Smooth muscle cell (in vitro differentiated cells): ENCODE data around the gene ANKRD28. TPM values are rescaled to one million over a fixed set of nuclear protein-coding genes. Genes with fewer than 3 reads are reported as not detected.

Source experiments
- DNase-seq: peaks from one replicate; lab custom pipeline; 2025; ENCODE audit not compliant: unreplicated experiment; lab: John Stamatoyannopoulos, UW
- H2AFZ ChIP-seq: fragments of 200-600 bp; sonication (generic); 2 replicates; pipeline ENCODE4 v1.6.0; 2016; ENCODE audit warnings: antibody characterized with exemption, low read depth, mild to moderate bottlenecking
- H3F3A ChIP-seq: fragments of 200-600 bp; sonication (generic); 2 replicates; pipeline ENCODE4 v1.6.0; 2017; ENCODE audit warnings: antibody characterized with exemption, low read depth
- H3K27ac ChIP-seq: fragments of 200-600 bp; sonication (generic); 2 replicates; pipeline ENCODE4 v1.5.1; 2016; ENCODE audit warnings: low read depth, mild to moderate bottlenecking
- H3K27me3 ChIP-seq: fragments of 200-600 bp; sonication (generic); 2 replicates; pipeline ENCODE4 v1.6.1; 2016; ENCODE audit warnings: low read depth, mild to moderate bottlenecking
- H3K36me3 ChIP-seq: fragments of 200-600 bp; sonication (generic); 2 replicates; pipeline ENCODE4 v1.5.1; 2016; ENCODE audit warnings: low read depth
- H3K4me1 ChIP-seq: fragments of 200-600 bp; sonication (generic); 2 replicates; pipeline ENCODE4 v1.5.1; 2016; ENCODE audit warnings: low read depth
- H3K4me2 ChIP-seq: fragments of 200-600 bp; sonication (generic); 2 replicates; pipeline ENCODE4 v1.6.0; 2016; ENCODE audit warnings: mild to moderate bottlenecking
- H3K4me3 ChIP-seq: fragments of 200-600 bp; sonication (generic); 2 replicates; pipeline ENCODE4 v1.5.1; 2016; ENCODE audit warnings: mild to moderate bottlenecking
- H3K79me2 ChIP-seq: fragments of 200-600 bp; sonication (generic); 2 replicates; pipeline ENCODE4 v1.6.0; 2016; ENCODE audit warnings: low read depth, mild to moderate bottlenecking
- H3K9ac ChIP-seq: fragments of 200-600 bp; sonication (generic); 2 replicates; pipeline ENCODE4 v1.6.0; 2016; ENCODE audit warnings: low read depth
- H3K9me3 ChIP-seq: fragments of 200-600 bp; sonication (generic); replicated peaks from 2 replicates; pipeline ENCODE4 v1.5.1; 2016; ENCODE audit warnings: low read depth
- H4K20me1 ChIP-seq: fragments of 200-600 bp; sonication (generic); 2 replicates; pipeline ENCODE4 v1.6.0; 2016; ENCODE audit warnings: low read depth
- CTCF ChIP-seq: fragments of 200-600 bp; sonication (generic); IDR thresholded peaks from 2 replicates; pipeline ENCODE4 v1.5.1; 2017; ENCODE audit warnings: borderline replicate concordance, mild to moderate bottlenecking, antibody characterized with exemption; ENCODE audit not compliant: insufficient read depth, poor library complexity, severe bottlenecking
- WGBS: methylation state at CpG from one replicate; pipeline ENCODE4 v1.1.7; 2016; ENCODE audit warnings: low lambda C conversion rate; 5-methylcytosine and 5-hydroxymethylcytosine counted together
- polyA plus RNA-seq: library from polyadenylated mRNA; unstranded; fragments of >200 nt; fragmentation: Nextera tagmentation; extraction: Ambion mirVana; gene quantifications from 2 replicates; pipeline ENCODE4 v1.2.1, GENCODE V29; 2016
- total RNA-seq: library from RNA; depleted of rRNA; stranded (reverse); fragments of >200 nt; gene quantifications from 2 replicates; pipeline ENCODE4 v1.2.3, GENCODE V29; 2014

Gene ANKRD28
- total and polyA plus RNA-seq, 2 experiments from 2014 or later: 11.8 to 35.7 TPM

- H3K4me3 ChIP-seq: no peak overlapping the region
- no peak overlapping the region for H2AFZ ChIP-seq
- H3K36me3 ChIP-seq: no peaks in the 10 kb centered on the region
- TF ChIP-seq CTCF: no peak
- peaks cover 23% of the 10 kb centered on the region for H3K4me1 ChIP-seq
- H3F3A ChIP-seq: peaks cover 3% of the 10 kb centered on the region
- no peaks in the 10 kb centered on the region for H3K27me3 ChIP-seq
- H3K4me2 ChIP-seq: peak overlapping the region; percentile 20
- H3K27ac ChIP-seq: peak overlapping the region; percentile 73
- no peak for DNase-seq
- H4K20me1 ChIP-seq: no peaks in the 10 kb centered on the region
- H3K79me2 ChIP-seq: no peaks in the 10 kb centered on the region
- H3K9ac ChIP-seq: no peak overlapping the region
- H3K9me3 ChIP-seq: no peaks in the 10 kb centered on the region
- 69% methylated on average over 5 of the region's 5 CpGs for WGBS
Measured at GRCh38 chr3:15656342-15656741, 141.4 kb downstream of the ANKRD28 start.

GRCh38 chr3:15654891-15655290 lies 142.9 kb downstream of the ANKRD28 start:
- H3K4me1 ChIP-seq: peaks cover 23% of the 10 kb centered on the region
- no peaks in the 10 kb centered on the region for H3K36me3 ChIP-seq
- H3K27me3 ChIP-seq: no peaks in the 10 kb centered on the region
- H3K4me3 ChIP-seq: no peak overlapping the region
- no peaks in the 10 kb centered on the region for H3K9me3 ChIP-seq
- peak overlapping the region; percentile 73 for H3K27ac ChIP-seq
- DNase-seq: no peak
- no peak for TF ChIP-seq CTCF
- H3K9ac ChIP-seq: no peak overlapping the region
- 48% methylated on average over 9 of the region's 9 CpGs for WGBS
- H4K20me1 ChIP-seq: no peaks in the 10 kb centered on the region
- peak overlapping the region; percentile 24 for H3K4me2 ChIP-seq
- no peaks in the 10 kb centered on the region for H3K79me2 ChIP-seq
- no peaks in the 10 kb centered on the region for H3F3A ChIP-seq
- H2AFZ ChIP-seq: no peak overlapping the region

GRCh38 chr3:15654127-15654526 lies 143.7 kb downstream of the ANKRD28 start:
- H2AFZ ChIP-seq: no peak overlapping the region
- peaks cover 23% of the 10 kb centered on the region for H3K4me1 ChIP-seq
- no peaks in the 10 kb centered on the region for H3K79me2 ChIP-seq
- no peaks in the 10 kb centered on the region for H3F3A ChIP-seq
- H3K4me2 ChIP-seq: peak overlapping the region; percentile 24
- no peak for TF ChIP-seq CTCF
- peak overlapping the region; percentile 73 for H3K27ac ChIP-seq
- DNase-seq: no peak
- H4K20me1 ChIP-seq: no peaks in the 10 kb centered on the region
- H3K36me3 ChIP-seq: no peaks in the 10 kb centered on the region
- H3K9me3 ChIP-seq: no peaks in the 10 kb centered on the region
- no peaks in the 10 kb centered on the region for H3K27me3 ChIP-seq
- H3K9ac ChIP-seq: no peak overlapping the region
- no peak overlapping the region for H3K4me3 ChIP-seq

- H3K36me3 ChIP-seq: no peaks in the 10 kb centered on the region
- H3K27ac ChIP-seq: peak overlapping the region; percentile 73
- no peak overlapping the region for H3K9ac ChIP-seq
- no peaks in the 10 kb centered on the region for H3K27me3 ChIP-seq
- peaks cover 23% of the 10 kb centered on the region for H3K4me1 ChIP-seq
- no peaks in the 10 kb centered on the region for H4K20me1 ChIP-seq
- no peaks in the 10 kb centered on the region for H3F3A ChIP-seq
- H3K79me2 ChIP-seq: no peaks in the 10 kb centered on the region
- no peak for DNase-seq
- H2AFZ ChIP-seq: no peak overlapping the region
- WGBS: 87% methylated on average over 3 of the region's 3 CpGs
- H3K9me3 ChIP-seq: no peaks in the 10 kb centered on the region
- no peak for TF ChIP-seq CTCF
- no peak overlapping the region for H3K4me3 ChIP-seq
- no peak overlapping the region for H3K4me2 ChIP-seq
Measured at GRCh38 chr3:15653321-15653720, 144.5 kb downstream of the ANKRD28 start.
